ENCODE measurements around the gene OR52N2. TPM values are rescaled to one million over a fixed set of nuclear protein-coding genes. Genes with fewer than 3 reads are reported as not detected.

OR52N2 gene
- total RNA-seq: not detected in 2 replicates

- DNase-seq (ENCODE audit: low read depth): peak; percentile 46
Observed at GRCh38 chr11:5808500-5809121, at the start of gene OR52N2. Gene OR52N2 (plus strand): TSS chr11:5808924. CDS start chr11:5820336, 11,412 bp downstream.

- no peak for DNase-seq (ENCODE audit: low read depth)
Observed at GRCh38 chr11:5767056-5767455, 41.7 kb upstream of the OR52N2 start.

DNA sequence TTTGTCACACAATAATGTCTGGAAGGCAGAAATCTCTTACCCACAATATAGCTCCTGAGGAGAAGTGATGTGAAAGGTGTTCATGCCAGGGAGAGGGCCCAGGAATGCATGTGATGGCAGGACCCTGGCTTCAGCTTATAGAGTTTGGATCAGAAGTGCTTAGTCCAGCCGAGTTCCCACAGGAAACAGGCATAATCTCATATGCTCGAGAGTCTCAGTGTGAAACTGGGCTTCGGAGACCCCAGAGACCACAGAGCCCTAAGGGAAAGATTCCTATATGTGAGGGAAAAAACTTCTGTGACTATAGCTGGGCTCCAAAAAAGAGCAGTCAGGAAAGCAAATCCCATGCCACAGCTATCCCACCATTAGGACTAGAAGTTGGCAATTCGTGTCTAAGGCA is 25.5 kb upstream of the OR52N2 start, which contains the start of gene OR52N5:
OR52N5 (minus strand) TSS at position 101 of the 400 bp plus-strand sequence. CDS start 4,721 bp downstream, outside the sequence.
- DNase-seq (ENCODE audit: low read depth): no peak

GRCh38 chr11:5791165-5791564 is 17.6 kb upstream of the OR52N2 start, which contains the start of gene OR52N1:
Gene OR52N1 (minus strand): TSS chr11:5791265. CDS start chr11:5788816, 2,449 bp downstream.
- DNase-seq (ENCODE audit: low read depth): no peak

DNA sequence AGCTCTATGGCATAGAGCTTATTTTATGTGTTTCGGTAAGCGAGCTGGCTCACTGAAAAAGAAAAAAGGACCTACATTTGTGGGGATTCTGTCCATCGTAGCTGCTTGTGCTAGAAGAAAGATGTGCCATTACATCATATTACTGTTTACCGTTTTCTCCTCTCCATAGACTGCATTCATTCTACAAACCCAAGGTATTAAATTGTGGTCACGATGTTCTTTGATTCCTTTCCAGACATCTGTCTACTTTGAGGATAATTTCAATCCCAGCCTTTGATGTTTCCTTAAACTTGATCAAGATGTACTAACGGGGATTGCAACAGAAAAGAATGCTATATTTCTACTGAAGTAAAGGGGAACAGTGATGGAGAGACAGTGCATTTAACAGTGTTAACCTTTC is 12.2 kb upstream of the OR52N2 start:
- no peak for DNase-seq (ENCODE audit: low read depth)

GRCh38 chr11:5803982-5804381 is 4.7 kb upstream of the OR52N2 start:
- no peak for DNase-seq (ENCODE audit: low read depth)

GRCh38 chr11:5807580-5807979 is 1.1 kb upstream of the OR52N2 start:
- DNase-seq (ENCODE audit: low read depth): no peak

DNA sequence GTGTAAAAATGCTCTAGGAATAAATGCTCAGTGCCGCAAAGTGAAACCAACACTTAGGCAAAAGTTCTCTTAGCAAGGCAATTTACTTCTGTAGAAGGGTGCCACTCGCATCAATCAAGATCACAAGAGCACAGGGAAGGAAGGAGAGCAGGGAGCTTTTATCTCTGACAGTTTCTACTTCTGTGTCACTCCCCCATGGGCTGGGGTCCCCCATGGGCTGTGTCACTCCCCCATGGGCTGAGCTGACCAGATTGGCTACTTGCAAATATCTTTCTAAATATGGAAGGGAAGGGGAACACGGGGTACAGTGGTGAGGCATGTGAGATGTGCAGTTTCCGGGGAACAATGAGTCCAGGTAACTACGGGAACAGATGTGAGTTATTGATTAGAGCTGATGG is 397 bp downstream of the OR52N2 start:
- DNase-seq (ENCODE audit: low read depth): peak; percentile 3

- no peak for DNase-seq (ENCODE audit: low read depth)
Observed at GRCh38 chr11:5809905-5810795, 1.4 kb downstream of the OR52N2 start.

DNA sequence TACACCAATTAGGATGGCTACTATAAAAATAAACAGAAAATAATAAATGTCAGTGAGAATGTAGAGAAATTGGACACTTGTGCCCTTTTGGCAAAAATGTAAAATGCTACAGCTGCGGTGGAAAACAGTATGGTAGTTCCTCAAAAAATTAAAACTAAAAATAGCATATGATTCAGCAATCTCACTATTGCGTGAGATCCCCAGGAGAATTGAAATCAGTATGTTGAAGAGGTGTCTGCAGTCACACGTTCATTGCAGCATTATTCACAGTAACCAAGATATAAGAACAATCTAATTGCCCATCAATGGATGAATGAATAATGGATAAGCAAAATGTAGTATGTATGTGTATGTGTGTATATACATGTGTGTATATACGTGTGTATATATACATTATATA is 6.8 kb downstream of the OR52N2 start:
- DNase-seq (ENCODE audit: low read depth): no peak

DNA sequence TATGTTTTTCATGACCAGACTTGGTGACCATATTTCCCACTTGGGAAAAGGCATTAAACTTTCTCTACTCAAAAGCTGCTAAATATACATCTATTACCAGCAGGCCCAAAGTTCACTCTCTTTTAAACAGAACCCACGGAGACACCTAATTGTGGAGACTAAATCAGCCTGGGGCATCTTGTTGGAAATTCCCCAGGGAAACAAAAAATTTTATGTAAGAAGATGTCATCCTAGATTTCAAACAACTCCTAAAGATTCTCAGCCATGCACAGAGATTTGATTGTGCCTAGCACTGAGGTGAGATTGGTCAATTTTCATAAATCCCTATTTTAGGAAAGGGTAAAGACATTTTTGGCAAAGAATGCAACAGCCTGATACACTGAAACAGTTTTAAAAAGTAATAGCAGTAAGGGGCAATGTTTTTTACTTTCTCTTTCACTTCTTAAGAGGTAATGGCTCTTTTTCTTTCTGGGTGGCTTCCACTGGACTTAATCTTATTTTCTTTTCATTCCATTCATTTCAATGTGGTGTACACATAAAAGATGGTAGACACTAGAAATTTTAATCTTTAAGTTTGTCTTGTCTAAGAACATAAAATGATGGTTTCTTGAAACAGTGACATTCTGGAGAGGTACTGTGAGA is 9.6 kb downstream of the OR52N2 start:
- DNase-seq (ENCODE audit: low read depth): peak; percentile 25

- DNase-seq (ENCODE audit: low read depth): no peak
Observed at GRCh38 chr11:5831196-5831829, 22.6 kb downstream of the OR52N2 start.

GRCh38 chr11:5833446-5833845 is 24.7 kb downstream of the OR52N2 start:
- DNase-seq (ENCODE audit: low read depth): no peak

DNA sequence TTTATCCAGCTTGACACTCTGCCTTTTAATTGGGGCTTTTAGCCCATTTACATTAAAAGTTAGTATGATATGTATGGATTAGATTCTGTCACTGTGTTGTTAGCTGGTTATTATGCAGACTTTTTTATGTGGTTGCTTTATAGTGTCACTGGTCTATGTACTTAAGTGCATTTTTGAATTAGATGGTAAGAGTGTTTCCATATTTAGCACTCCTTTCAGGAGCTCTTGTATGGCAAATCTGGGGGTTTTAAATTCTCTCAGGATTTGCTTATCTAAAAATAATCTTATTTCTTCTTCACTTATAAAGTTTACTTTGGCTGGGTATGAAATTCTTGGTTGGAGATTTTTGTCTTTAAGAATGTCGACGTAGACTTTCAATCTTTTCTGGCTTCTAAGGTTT is 29.0 kb downstream of the OR52N2 start:
- no peak for DNase-seq (ENCODE audit: low read depth)

GRCh38 chr11:5841797-5842196 is 33.1 kb downstream of the OR52N2 start, which contains the start of gene OR52E6:
Gene OR52E6 (minus strand): TSS chr11:5841897. CDS start chr11:5841897, 0 bp downstream.
- no peak for DNase-seq (ENCODE audit: low read depth)

DNA sequence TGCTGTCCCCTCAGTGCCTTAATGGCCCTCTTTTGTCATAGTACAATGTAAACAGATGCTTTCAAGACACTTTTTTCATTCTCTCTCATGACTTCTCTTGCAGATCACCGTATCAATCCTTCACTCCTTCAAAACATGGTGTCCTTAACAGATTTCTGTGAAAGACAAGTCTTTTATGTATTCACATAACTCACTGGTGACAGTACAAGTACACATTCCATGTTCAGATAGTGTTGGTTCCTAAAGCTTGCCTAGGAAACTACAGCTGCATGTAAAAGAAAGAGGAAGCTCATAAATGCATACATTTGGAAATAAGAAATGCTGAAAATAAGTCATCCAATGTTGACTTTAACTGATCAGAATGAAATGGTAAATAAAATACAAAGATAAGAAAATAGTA is 38.0 kb downstream of the OR52N2 start:
- DNase-seq (ENCODE audit: low read depth): no peak

DNA sequence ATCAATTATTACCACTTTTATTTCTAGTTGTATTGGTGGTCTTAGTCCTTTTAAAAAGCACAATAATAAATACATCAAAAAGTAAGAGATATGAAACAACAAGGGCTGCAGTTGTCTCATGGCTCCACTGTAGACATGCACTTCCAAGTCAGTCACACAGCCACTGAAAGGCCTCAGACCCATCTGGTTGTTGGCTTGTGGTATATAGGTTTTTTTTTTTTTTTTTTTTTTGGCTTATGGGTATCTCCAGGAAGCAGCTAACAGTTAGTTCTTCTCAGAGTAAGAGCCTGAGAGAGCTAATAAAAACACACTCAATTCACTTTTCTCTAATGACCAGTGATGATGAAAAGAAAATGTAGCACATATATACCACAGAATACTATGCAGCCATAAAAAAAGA is 39.0 kb downstream of the OR52N2 start:
- DNase-seq (ENCODE audit: low read depth): no peak

DNA sequence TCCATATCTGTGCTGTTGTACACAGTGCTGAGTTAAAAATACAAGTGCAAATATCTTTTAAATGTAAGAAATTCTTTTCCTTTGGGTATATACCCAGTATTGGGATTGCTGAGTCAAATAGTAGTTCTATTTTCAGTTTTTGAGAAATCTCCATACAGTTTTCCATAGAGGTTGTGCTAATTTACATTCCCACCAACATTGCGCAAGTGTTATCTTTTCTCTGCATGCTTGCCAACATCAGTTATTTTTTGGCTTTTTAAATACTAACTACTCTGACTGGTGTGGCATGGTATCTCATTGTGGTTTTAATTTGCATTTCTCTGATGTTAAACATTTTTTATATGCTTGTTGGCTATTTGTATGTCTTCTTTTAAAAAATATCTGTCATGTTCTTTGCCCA is 42.3 kb downstream of the OR52N2 start:
- DNase-seq (ENCODE audit: low read depth): no peak

- DNase-seq (ENCODE audit: low read depth): no peak
Observed at GRCh38 chr11:5857590-5857989, 48.9 kb downstream of the OR52N2 start, which contains the start of gene OR52E8. Gene OR52E8 (minus strand): TSS chr11:5857690. CDS start chr11:5857690, 0 bp downstream.

DNA sequence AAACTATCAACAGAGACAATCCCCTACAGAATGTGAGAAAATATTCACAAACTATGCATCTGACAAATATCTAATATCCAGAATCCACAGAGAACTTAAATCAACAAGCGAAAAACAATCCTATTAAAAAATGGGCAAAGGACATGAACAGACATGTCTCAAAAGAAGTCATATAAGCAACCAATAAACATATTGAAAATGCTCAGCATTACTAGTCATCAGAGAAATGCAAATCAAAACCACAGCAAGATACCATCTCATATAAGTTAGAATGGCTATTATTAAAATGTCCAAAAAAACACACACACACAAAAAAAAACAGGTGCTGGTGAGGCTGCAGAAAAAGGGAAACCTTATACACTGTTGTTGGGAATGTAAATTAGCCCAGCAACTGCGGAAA is 57.1 kb downstream of the OR52N2 start:
- no peak for DNase-seq (ENCODE audit: low read depth)
